Fibroblast of lung (primary cell): ENCODE results near the gene BABAM2.

Experiments
- CTCF ChIP-seq, 2 donors: IDR thresholded peaks in 1 of 2; conservative IDR thresholded peaks in 1 of 2; 1 replicate in 1 of 2; 2 replicates in 1 of 2; pipeline ENCODE4 v1.5.1; 2011 to 2012; ENCODE audit warnings: low read length in 2 of 2, control low read depth in 1 of 2, inconsistent platforms in 1 of 2, low read depth in 1 of 2, mild to moderate bottlenecking in 1 of 2
- EZH2 ChIP-seq: IDR thresholded peaks from 2 replicates; pipeline ENCODE4 v1.5.1; 2012; ENCODE audit warnings: low read length, control low read depth, mild to moderate bottlenecking; ENCODE audit errors: missing control alignments

DNA sequence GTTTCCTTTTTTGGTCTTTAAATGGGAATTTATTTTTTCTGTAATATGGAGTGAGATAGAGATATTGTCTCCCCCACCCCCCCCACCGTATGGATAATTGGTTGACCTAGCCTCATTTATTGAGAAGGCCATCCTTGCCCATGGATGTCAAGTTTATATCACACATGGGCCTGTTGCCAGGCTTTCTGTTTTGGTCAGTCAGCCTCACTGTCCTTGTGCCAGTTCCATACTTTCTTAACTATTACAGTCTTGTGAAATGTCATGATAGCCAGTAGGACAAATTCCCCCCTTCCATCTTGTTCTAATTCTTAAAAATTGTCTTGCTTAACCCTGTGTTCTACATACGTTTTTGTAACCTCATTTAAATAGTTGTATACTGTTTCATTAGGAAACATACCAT lies 12.5 kb downstream of the BABAM2 start:
- TF ChIP-seq CTCF (conservative IDR thresholded peaks at IDR 0.05 in 1 of 2, IDR thresholded peaks at IDR 0.05 in 1 of 2; ENCODE audit: low read depth in 1 of 2, low read length in 2 of 2) (no peak), EZH2 (no peak)
